Spleen (tissue), 7 donors: ENCODE measurements around the gene ASXL3.

Source experiments
- POLR2A ChIP-seq, 3 donors: fragments of 450-650 bp; IDR thresholded peaks; one replicate each; pipeline ENCODE4 v1.5.1; 2017; ENCODE audit warnings: antibody characterized with exemption in 3 of 3, mild to moderate bottlenecking in 1 of 3
- POLR2AphosphoS5 ChIP-seq, 3 donors: sonication (generic); formaldehyde crosslinking; IDR thresholded peaks; one replicate each; pipeline ENCODE4 v1.5.1; 2017; ENCODE audit warnings: antibody characterized with exemption in 3 of 3
- TF ChIP-seq, protein P1 (sequence below), 11 experiments: fragments of 200-600 bp in 7 of 11; fragments of 450-650 bp in 4 of 11; sonication (generic) in 4 of 11; IDR thresholded peaks in 8 of 11; conservative IDR thresholded peaks in 3 of 11; 1 replicate in 7 of 11; 2 replicates in 4 of 11; pipeline versions ENCODE4 v1.4.0 to v1.8.0; 2016 to 2021; ENCODE audit warnings: antibody characterized with exemption in 11 of 11, inconsistent platforms in 4 of 11, mild to moderate bottlenecking in 1 of 11
- donor health status: DM: no; HTN: no; CAD: no; lungs with moderate emphysema.
- donor health status: DM: no; HTN: no; CAD: no.
- donor health status: DM: no; HTN: no; CAD: no.

DNA sequence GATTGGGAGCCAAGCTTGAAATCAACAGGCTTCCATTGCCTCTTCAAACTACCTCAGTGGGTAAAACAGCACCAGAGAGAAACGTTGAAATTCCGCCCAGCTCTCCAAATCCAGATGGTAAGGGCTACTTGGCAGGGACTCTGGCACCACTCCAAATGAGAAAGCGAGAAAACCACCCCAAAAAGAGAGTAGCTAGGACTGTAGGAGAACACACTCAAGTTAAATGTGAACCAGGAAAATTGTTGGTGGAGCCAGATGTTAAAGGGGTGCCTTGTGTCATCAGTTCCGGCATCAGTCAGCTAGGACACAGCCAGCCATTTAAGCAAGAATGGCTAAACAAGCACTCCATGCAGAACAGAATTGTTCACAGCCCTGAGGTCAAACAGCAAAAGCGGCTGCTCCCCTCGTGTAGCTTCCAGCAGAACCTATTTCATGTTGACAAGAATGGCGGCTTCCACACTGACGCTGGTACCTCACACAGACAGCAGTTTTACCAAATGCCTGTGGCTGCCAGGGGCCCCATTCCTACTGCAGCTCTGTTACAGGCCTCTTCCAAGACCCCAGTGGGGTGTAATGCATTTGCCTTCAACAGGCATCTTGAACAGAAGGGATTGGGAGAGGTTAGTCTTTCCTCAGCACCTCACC, 167.3 kb downstream of the ASXL3 start:
- no peak for TF ChIP-seq POLR2A (IDR thresholded peaks at IDR 0.05)
- no peak for TF ChIP-seq POLR2AphosphoS5 (IDR thresholded peaks at IDR 0.05)
- TF ChIP-seq, protein P1, sequence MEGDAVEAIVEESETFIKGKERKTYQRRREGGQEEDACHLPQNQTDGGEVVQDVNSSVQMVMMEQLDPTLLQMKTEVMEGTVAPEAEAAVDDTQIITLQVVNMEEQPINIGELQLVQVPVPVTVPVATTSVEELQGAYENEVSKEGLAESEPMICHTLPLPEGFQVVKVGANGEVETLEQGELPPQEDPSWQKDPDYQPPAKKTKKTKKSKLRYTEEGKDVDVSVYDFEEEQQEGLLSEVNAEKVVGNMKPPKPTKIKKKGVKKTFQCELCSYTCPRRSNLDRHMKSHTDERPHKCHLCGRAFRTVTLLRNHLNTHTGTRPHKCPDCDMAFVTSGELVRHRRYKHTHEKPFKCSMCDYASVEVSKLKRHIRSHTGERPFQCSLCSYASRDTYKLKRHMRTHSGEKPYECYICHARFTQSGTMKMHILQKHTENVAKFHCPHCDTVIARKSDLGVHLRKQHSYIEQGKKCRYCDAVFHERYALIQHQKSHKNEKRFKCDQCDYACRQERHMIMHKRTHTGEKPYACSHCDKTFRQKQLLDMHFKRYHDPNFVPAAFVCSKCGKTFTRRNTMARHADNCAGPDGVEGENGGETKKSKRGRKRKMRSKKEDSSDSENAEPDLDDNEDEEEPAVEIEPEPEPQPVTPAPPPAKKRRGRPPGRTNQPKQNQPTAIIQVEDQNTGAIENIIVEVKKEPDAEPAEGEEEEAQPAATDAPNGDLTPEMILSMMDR (IDR thresholded peaks at IDR 0.05 in 8 of 11, conservative IDR thresholded peaks at IDR 0.05 in 3 of 11): no peak
